Muscle of leg (tissue), 11 donors: ENCODE measurements around the gene KRT13. TPM values are rescaled to one million over a fixed set of nuclear protein-coding genes. Genes with fewer than 3 reads are reported as not detected.

Source experiments
- DNase-seq: peaks from one replicate; pipeline ENCODE4 v3.0.0; 2013
- H3K27ac ChIP-seq: one replicate; pipeline ENCODE4 v1.5.1; 2013; ENCODE audit warnings: mild to moderate bottlenecking, low read length, control low read depth
- H3K27me3 ChIP-seq: one replicate; pipeline ENCODE4 v1.6.1; 2013; ENCODE audit warnings: low read length; ENCODE audit not compliant: control insufficient read depth, insufficient read depth
- H3K36me3 ChIP-seq: one replicate; pipeline ENCODE4 v1.6.1; 2013; ENCODE audit warnings: low read length; ENCODE audit not compliant: control insufficient read depth, insufficient read depth
- H3K4me1 ChIP-seq: one replicate; pipeline ENCODE4 v1.6.1; 2013; ENCODE audit warnings: low read length; ENCODE audit not compliant: control insufficient read depth, insufficient read depth
- H3K4me3 ChIP-seq: one replicate; pipeline ENCODE4 v1.5.1; 2013; ENCODE audit warnings: low read length, control low read depth
- H3K9me3 ChIP-seq: replicated peaks from 2 replicates; pipeline ENCODE4 v1.6.1; 2013; ENCODE audit warnings: low read depth, low read length; ENCODE audit not compliant: control insufficient read depth
- WGBS: methylation state at CpG from one replicate; pipeline ENCODE4 v1.1.5; 2013; ENCODE audit warnings: missing lambda C conversion rate; ENCODE audit not compliant: insufficient coverage; 5-methylcytosine and 5-hydroxymethylcytosine counted together
- polyA plus RNA-seq, 8 donors: library from polyadenylated mRNA; unstranded; fragments of 120-200 nt; gene quantifications; one replicate each; pipeline versions ENCODE4 v1.2.1 to v1.2.3, GENCODE V29; 2013; ENCODE audit warnings: inconsistent platforms in 1 of 8, low replicate concordance in 1 of 8; ENCODE audit not compliant: insufficient read length in 8 of 8, insufficient read depth in 1 of 8
- total RNA-seq: library from RNA; stranded (reverse); fragments of 120-200 nt; gene quantifications from one replicate; pipeline ENCODE4 v1.2.4, GENCODE V29; 2013

Gene KRT13
- total and polyA plus RNA-seq, 9 donors, result 0.13 to 177 (median 0.63) TPM; not detected in 1

GRCh38 chr17:41453066-41453465, 52.3 kb downstream of the KRT13 start:
- WGBS, result 100% methylated on average over 1 of the region's 3 CpGs
- no peak for DNase-seq

GRCh38 chr17:41452281-41452680, 53.1 kb downstream of the KRT13 start:
- Histone ChIP-seq H3K27ac (no peak overlapping the region), H3K36me3 (no peaks in the 10 kb centered on the region), H3K4me1 (no peaks in the 10 kb centered on the region), H3K9me3 (no peaks in the 10 kb centered on the region), H3K27me3 (peaks cover 11% of the 10 kb centered on the region), H3K4me3 (no peak overlapping the region)
- no CpG with 5 or more reads among the region's 4 CpGs for WGBS
- DNase-seq, result no peak

More at GRCh38 chr17:41453066-41453465, 52.3 kb downstream of the KRT13 start:
- H3K36me3 ChIP-seq, result no peaks in the 10 kb centered on the region
- H3K4me3 ChIP-seq, result no peak overlapping the region
- H3K9me3 ChIP-seq, result no peaks in the 10 kb centered on the region
- H3K27ac ChIP-seq, result no peak overlapping the region
- no peaks in the 10 kb centered on the region for H3K4me1 ChIP-seq
- H3K27me3 ChIP-seq, result peaks cover 11% of the 10 kb centered on the region

- Histone ChIP-seq H3K4me3 (no peak overlapping the region), H3K36me3 (no peaks in the 10 kb centered on the region), H3K9me3 (no peaks in the 10 kb centered on the region), H3K27me3 (peaks cover 11% of the 10 kb centered on the region), H3K27ac (no peak overlapping the region), H3K4me1 (no peaks in the 10 kb centered on the region)
- no peak for DNase-seq
- WGBS, result no CpG with 5 or more reads among the region's 2 CpGs
Measured at GRCh38 chr17:41451154-41451728, 54.2 kb downstream of the KRT13 start.

Other genes starting within 250 kb of the KRT13 start
- not detected for gene KRTAP9-6, start 240.2 kb downstream of the KRT13 start, total RNA-seq
- gene KRTAP9-6, start 240.2 kb downstream of the KRT13 start, polyA plus RNA-seq, result under 1 TPM in 5 of 8 donors, not detected in 3; 0.13 to 0.22 (median 0.19) TPM
- gene KRTAP9-7, start 229.9 kb downstream of the KRT13 start, total RNA-seq, result not detected
- not detected for gene KRTAP9-7, start 229.9 kb downstream of the KRT13 start, polyA plus RNA-seq
- not detected for gene KRTAP29-1, start 202.8 kb downstream of the KRT13 start, total RNA-seq
- gene KRTAP29-1, start 202.8 kb downstream of the KRT13 start, polyA plus RNA-seq, result not detected
- gene KRTAP16-1, start 196.3 kb downstream of the KRT13 start, total RNA-seq, result not detected
- gene KRTAP16-1, start 196.3 kb downstream of the KRT13 start, polyA plus RNA-seq, result not detected
- gene KRTAP17-1, start 189.9 kb downstream of the KRT13 start, total RNA-seq, result not detected
- not detected for gene KRTAP17-1, start 189.9 kb downstream of the KRT13 start, polyA plus RNA-seq
- gene KRT33A, start 154.8 kb downstream of the KRT13 start, total RNA-seq, result not detected
- not detected for gene KRT33A, start 154.8 kb downstream of the KRT13 start, polyA plus RNA-seq
- gene KRT33B, start 135.8 kb downstream of the KRT13 start, total RNA-seq, result 0.09 TPM
- under 1 TPM; 0.08 to 0.37 (median 0.19) TPM for gene KRT33B, start 135.8 kb downstream of the KRT13 start, polyA plus RNA-seq
- not detected for gene KRT34, start 123.3 kb downstream of the KRT13 start, total RNA-seq
- gene KRT34, start 123.3 kb downstream of the KRT13 start, polyA plus RNA-seq, result not detected
- 3.3 TPM for gene KRT31, start 108.0 kb downstream of the KRT13 start, total RNA-seq
- gene KRT31, start 108.0 kb downstream of the KRT13 start, polyA plus RNA-seq, result 1 to 10 TPM; 3.9 to 6.4 (median 5.7) TPM
- gene KRT37, start 81.0 kb downstream of the KRT13 start, total RNA-seq, result not detected
- gene KRT37, start 81.0 kb downstream of the KRT13 start, polyA plus RNA-seq, result not detected
- gene KRT38, start 64.6 kb downstream of the KRT13 start, total RNA-seq, result not detected
- gene KRT38, start 64.6 kb downstream of the KRT13 start, polyA plus RNA-seq, result not detected
- gene KRT32, start 38.2 kb downstream of the KRT13 start, total RNA-seq, result not detected
- not detected for gene KRT32, start 38.2 kb downstream of the KRT13 start, polyA plus RNA-seq
- not detected for gene KRT35, start 24.5 kb downstream of the KRT13 start, total RNA-seq
- gene KRT35, start 24.5 kb downstream of the KRT13 start, polyA plus RNA-seq, result under 1 TPM in 1 of 8 donors, not detected in 7; 0.08 TPM
- not detected for gene KRT36, start 15.7 kb downstream of the KRT13 start, total RNA-seq
- not detected for gene KRT36, start 15.7 kb downstream of the KRT13 start, polyA plus RNA-seq
- gene KRT15, start 13.3 kb upstream of the KRT13 start, total RNA-seq, result 0.31 TPM
- gene KRT15, start 13.3 kb upstream of the KRT13 start, polyA plus RNA-seq, result 10 to 100 TPM in 1 of 8 donors, 1 to 10 TPM in 1, under 1 TPM in 4, not detected in 2; 0.04 to 68.8 (median 0.20) TPM
- 0.62 TPM for gene KRT19, start 22.7 kb upstream of the KRT13 start, total RNA-seq
- 10 to 100 TPM in 1 of 8 donors, 1 to 10 TPM in 4, under 1 TPM in 3; 0.31 to 45.2 (median 1.1) TPM for gene KRT19, start 22.7 kb upstream of the KRT13 start, polyA plus RNA-seq
- not detected for gene KRT9, start 66.4 kb upstream of the KRT13 start, total RNA-seq
- gene KRT9, start 66.4 kb upstream of the KRT13 start, polyA plus RNA-seq, result under 1 TPM in 1 of 8 donors, not detected in 7; 0.12 TPM
- 0.04 TPM for gene KRT14, start 81.3 kb upstream of the KRT13 start, total RNA-seq
- gene KRT14, start 81.3 kb upstream of the KRT13 start, polyA plus RNA-seq, result 10 to 100 TPM in 1 of 8 donors, 1 to 10 TPM in 1, under 1 TPM in 5, not detected in 1; 0.24 to 49.4 (median 0.61) TPM
- not detected for gene KRT16, start 107.2 kb upstream of the KRT13 start, total RNA-seq
- under 1 TPM in 1 of 8 donors, not detected in 7; 0.83 TPM for gene KRT16, start 107.2 kb upstream of the KRT13 start, polyA plus RNA-seq
- 1.6 TPM for gene KRT17, start 119.0 kb upstream of the KRT13 start, total RNA-seq
- gene KRT17, start 119.0 kb upstream of the KRT13 start, polyA plus RNA-seq, result 100 to 1,000 TPM in 1 of 8 donors, 10 to 100 TPM in 1, 1 to 10 TPM in 4, under 1 TPM in 2; 0.72 to 243 (median 1.6) TPM
- gene EIF1, start 183.3 kb upstream of the KRT13 start, total RNA-seq, result 224 TPM
- gene EIF1, start 183.3 kb upstream of the KRT13 start, polyA plus RNA-seq, result 100 to 1,000 TPM; 764 to 855 (median 812) TPM
- not detected for gene GAST, start 206.7 kb upstream of the KRT13 start, total RNA-seq
- gene GAST, start 206.7 kb upstream of the KRT13 start, polyA plus RNA-seq, result under 1 TPM in 1 of 8 donors, not detected in 7; 0.79 TPM
- 0.04 TPM for gene HAP1, start 229.0 kb upstream of the KRT13 start, total RNA-seq
- gene HAP1, start 229.0 kb upstream of the KRT13 start, polyA plus RNA-seq, result under 1 TPM in 4 of 8 donors, not detected in 4; 0.04 to 0.09 (median 0.05) TPM